HG03442 (cell line): ENCODE data around the gene ERRFI1.
A peak's percentile ranks its signal among the peaks of the same experiment; 100 is the strongest.

Experiments
- ATAC-seq: cut with Tn5 transposase; IDR thresholded peaks from one replicate; pipeline ENCODE4 v1.9.1; 2021; ENCODE audit warnings: mild to moderate bottlenecking, moderate library complexity; ENCODE audit not compliant: unreplicated experiment

The ERRFI1 gene

GRCh38 chr1:8006037-8006963, 19.8 kb downstream of the ERRFI1 start:
- ATAC-seq: no peak

GRCh38 chr1:8004803-8005573, 21.1 kb downstream of the ERRFI1 start:
- ATAC-seq: no peak

GRCh38 chr1:8004113-8004802, 21.9 kb downstream of the ERRFI1 start:
- ATAC-seq: no peak

- no peak for ATAC-seq
Observed at GRCh38 chr1:8003438-8004112, 22.5 kb downstream of the ERRFI1 start.

- no peak for ATAC-seq
Observed at GRCh38 chr1:8002921-8003320, 23.2 kb downstream of the ERRFI1 start.

GRCh38 chr1:8002329-8002910, 23.7 kb downstream of the ERRFI1 start:
- no peak for ATAC-seq

- no peak for ATAC-seq
Observed at GRCh38 chr1:7995437-7995836, 30.7 kb downstream of the ERRFI1 start.

GRCh38 chr1:7994827-7995226, 31.3 kb downstream of the ERRFI1 start:
- ATAC-seq: no peak

GRCh38 chr1:7993593-7994479, 32.3 kb downstream of the ERRFI1 start:
- ATAC-seq: peak; percentile 78

GRCh38 chr1:7992885-7993284, 33.2 kb downstream of the ERRFI1 start:
- ATAC-seq: no peak

- ATAC-seq: no peak
Observed at GRCh38 chr1:7991504-7992440, 34.3 kb downstream of the ERRFI1 start.

GRCh38 chr1:7989762-7990428, 36.2 kb downstream of the ERRFI1 start:
- ATAC-seq: no peak

GRCh38 chr1:7988576-7988975, 37.5 kb downstream of the ERRFI1 start:
- ATAC-seq: no peak

GRCh38 chr1:7987528-7987927, 38.6 kb downstream of the ERRFI1 start:
- ATAC-seq: no peak

- no peak for ATAC-seq
Observed at GRCh38 chr1:7985851-7986612, 40.1 kb downstream of the ERRFI1 start.

- no peak for ATAC-seq
Observed at GRCh38 chr1:7984811-7985210, 41.3 kb downstream of the ERRFI1 start.
